Lung (tissue), 12 donors: ENCODE data around the gene MMP24OS. TPM values are rescaled to one million over a fixed set of nuclear protein-coding genes. Genes with fewer than 3 reads are reported as not detected.

Experiments
- ATAC-seq: fragments of 200-7000 bp; cut with Tn5 transposase; one replicate; pipeline ENCODE4 v1.9.1; 2020; ENCODE audit warnings: moderate number of reproducible peaks; ENCODE audit not compliant: insufficient read depth, low FRiP score
- DNase-seq, 3 donors: peaks; one replicate each; pipeline ENCODE4 v3.0.0-alpha.2; 2013 to 2017
- H3K27ac ChIP-seq, 2 donors: one replicate each; pipeline ENCODE4 v1.5.1; 2013; ENCODE audit warnings: mild to moderate bottlenecking in 2 of 2, moderate library complexity in 2 of 2, control low read depth in 1 of 2, inconsistent platforms in 1 of 2, low read depth in 1 of 2, low read length in 1 of 2
- H3K27me3 ChIP-seq, 3 donors: one replicate each; pipeline ENCODE4 v1.5.1; 2013; ENCODE audit warnings: low read length in 2 of 3; ENCODE audit not compliant: control insufficient read depth in 3 of 3, insufficient read depth in 3 of 3
- H3K36me3 ChIP-seq, 4 donors: one replicate each; pipeline ENCODE4 v1.5.1; 2013; ENCODE audit warnings: low read length in 4 of 4, mild to moderate bottlenecking in 1 of 4, moderate library complexity in 1 of 4; ENCODE audit not compliant: control insufficient read depth in 4 of 4, insufficient read depth in 4 of 4
- H3K4me1 ChIP-seq, 5 donors: one replicate each; pipeline ENCODE4 v1.5.1; 2013; ENCODE audit warnings: low read length in 5 of 5, mild to moderate bottlenecking in 2 of 5, moderate library complexity in 1 of 5; ENCODE audit not compliant: control insufficient read depth in 5 of 5, insufficient read depth in 5 of 5
- H3K4me3 ChIP-seq: one replicate; pipeline ENCODE4 v1.5.1; 2013; ENCODE audit warnings: mild to moderate bottlenecking, control low read depth, moderate library complexity
- H3K9ac ChIP-seq, 2 donors: one replicate each; pipeline ENCODE4 v1.5.1; 2013; ENCODE audit warnings: low read length in 2 of 2, control low read depth in 1 of 2; ENCODE audit not compliant: insufficient read depth in 1 of 2
- H3K9me3 ChIP-seq, 4 donors: one replicate each; pipeline ENCODE4 v1.5.1; 2013; ENCODE audit warnings: low read length in 3 of 4, mild to moderate bottlenecking in 1 of 4, moderate library complexity in 1 of 4; ENCODE audit not compliant: control insufficient read depth in 4 of 4, insufficient read depth in 3 of 4
- CTCF ChIP-seq: IDR thresholded peaks from 2 replicates; pipeline ENCODE4 v1.5.1; 2012; ENCODE audit warnings: mild to moderate bottlenecking; ENCODE audit errors: control extremely low read depth, extremely low read depth
- WGBS, 2 donors: extraction: QIAGEN DNeasy Blood & Tissue Kit; methylation state at CpG; one replicate each; pipeline ENCODE4 v1.1.7; 2013; 5-methylcytosine and 5-hydroxymethylcytosine counted together
- polyA plus RNA-seq, 2 donors: library from polyadenylated mRNA; stranded (reverse); fragments of 200-250 nt; gene quantifications; one replicate each; pipeline ENCODE4 v1.2.1, GENCODE V29; 2013
- total RNA-seq, 2 donors: library from RNA; depleted of rRNA in 1 of 2; stranded (reverse); fragments of >200 nt in 1 of 2; gene quantifications; one replicate each; pipeline ENCODE4 v1.2.1, GENCODE V29; 2014 to 2021
- donor health status: control.
- donor health status: control.
- donor health status: Bipolar disorder and iron deficiency.
- donor health status: healthy.
- donor health status: DM: yes; HTN: yes; CAD: no.

Gene MMP24OS
- total and polyA plus RNA-seq, 4 donors, result 27.8 to 117 (median 68.8) TPM

GRCh38 chr20:35226884-35227681 is 50.8 kb downstream of the MMP24OS start:
- 8 to 18% methylated on average over 29 to 74 of the region's 74 CpGs for WGBS, 2 donors
- ATAC-seq (peak; percentile 53), DNase-seq (peak; percentile 73 to 76 (median 74))
- Histone ChIP-seq H3K9me3 (no peaks in the 10 kb centered on the region), H3K27me3 (peaks cover 0 to 18% (median 3%) of the 10 kb centered on the region in 3 donors), H3K36me3 (no peaks in the 10 kb centered on the region), H3K9ac (no peak overlapping the region), H3K4me3 (peak overlapping the region; percentile 38), H3K4me1 (peaks cover 0 to 9% (median 0%) of the 10 kb centered on the region in 5 donors), H3K27ac (no peak overlapping the region)
- TF ChIP-seq CTCF, result no peak

Other genes with a start within 250 kb of the MMP24OS start
- gene TRPC4AP, start 185.3 kb downstream of the MMP24OS start, total RNA-seq, result 10 to 100 TPM; 44.0 to 62.5 TPM
- gene TRPC4AP, start 185.3 kb downstream of the MMP24OS start, polyA plus RNA-seq, result 10 to 100 TPM; 37.6 to 56.3 TPM
- gene EDEM2, start 130.8 kb downstream of the MMP24OS start, total RNA-seq, result 10 to 100 TPM; 25.8 to 51.6 TPM
- gene EDEM2, start 130.8 kb downstream of the MMP24OS start, polyA plus RNA-seq, result 10 to 100 TPM; 19.4 to 42.6 TPM
- gene PROCR, start 106.0 kb downstream of the MMP24OS start, total RNA-seq, result 10 to 100 TPM; 22.5 to 26.2 TPM
- 10 to 100 TPM; 14.4 to 31.0 TPM for gene PROCR, start 106.0 kb downstream of the MMP24OS start, polyA plus RNA-seq
- 10 to 100 TPM in 1 of 2 donors, 1 to 10 TPM in 1; 2.3 to 10.1 TPM for gene MMP24, start 51.4 kb downstream of the MMP24OS start, total RNA-seq
- gene MMP24, start 51.4 kb downstream of the MMP24OS start, polyA plus RNA-seq, result 1 to 10 TPM; 4.1 to 9.3 TPM
- 100 to 1,000 TPM in 1 of 2 donors, 10 to 100 TPM in 1; 47.8 to 119 TPM for gene EIF6, start 6.7 kb upstream of the MMP24OS start, total RNA-seq
- gene EIF6, start 6.7 kb upstream of the MMP24OS start, polyA plus RNA-seq, result 100 to 1,000 TPM; 118 to 191 TPM
- not detected for gene FAM83C, start 14.3 kb upstream of the MMP24OS start, total RNA-seq
- not detected for gene FAM83C, start 14.3 kb upstream of the MMP24OS start, polyA plus RNA-seq
- gene UQCC1, start 133.9 kb upstream of the MMP24OS start, total RNA-seq, result 10 to 100 TPM; 39.8 to 46.8 TPM
- 10 to 100 TPM; 20.8 to 26.3 TPM for gene UQCC1, start 133.9 kb upstream of the MMP24OS start, polyA plus RNA-seq
- 1 to 10 TPM in 1 of 2 donors, under 1 TPM in 1; 0.21 to 1.1 TPM for gene GDF5, start 160.1 kb upstream of the MMP24OS start, total RNA-seq
- 1 to 10 TPM in 1 of 2 donors, under 1 TPM in 1; 0.28 to 1.5 TPM for gene GDF5, start 160.1 kb upstream of the MMP24OS start, polyA plus RNA-seq
- gene CEP250, start 177.5 kb upstream of the MMP24OS start, total RNA-seq, result 10 to 100 TPM; 27.0 to 34.5 TPM
- 10 to 100 TPM in 1 of 2 donors, 1 to 10 TPM in 1; 8.7 to 12.3 TPM for gene CEP250, start 177.5 kb upstream of the MMP24OS start, polyA plus RNA-seq